Activated T-cell treated with anti-CD3 and anti-CD28 coated beads, Interleukin-2, amount 50 U/mL, for 24 hours (primary cell): ENCODE measurements around the gene GPBAR1.

Source experiments
- DNase-seq: peaks from one replicate; pipeline ENCODE4 v3.0.0-alpha.2; 2020
- H3K27ac Mint-ChIP-seq: 2 replicates; pipeline ENCODE4 v1.8.0; 2020; ENCODE audit warnings: mild to moderate bottlenecking, mixed read lengths
- H3K27me3 Mint-ChIP-seq: 2 replicates; pipeline ENCODE4 v1.8.0; 2020; ENCODE audit warnings: mixed read lengths
- H3K36me3 Mint-ChIP-seq: 2 replicates; pipeline ENCODE4 v1.8.0; 2020; ENCODE audit warnings: low read depth, mixed read lengths
- H3K4me1 Mint-ChIP-seq: 2 replicates; pipeline ENCODE4 v1.8.0; 2020; ENCODE audit warnings: low read depth, mixed read lengths
- H3K4me3 Mint-ChIP-seq: 2 replicates; pipeline ENCODE4 v1.8.0; 2020; ENCODE audit warnings: mild to moderate bottlenecking, moderate library complexity, mixed read lengths
- H3K9me3 Mint-ChIP-seq: 2 replicates; pipeline ENCODE4 v1.8.0; 2020; ENCODE audit warnings: mixed read lengths

The GPBAR1 gene

DNA sequence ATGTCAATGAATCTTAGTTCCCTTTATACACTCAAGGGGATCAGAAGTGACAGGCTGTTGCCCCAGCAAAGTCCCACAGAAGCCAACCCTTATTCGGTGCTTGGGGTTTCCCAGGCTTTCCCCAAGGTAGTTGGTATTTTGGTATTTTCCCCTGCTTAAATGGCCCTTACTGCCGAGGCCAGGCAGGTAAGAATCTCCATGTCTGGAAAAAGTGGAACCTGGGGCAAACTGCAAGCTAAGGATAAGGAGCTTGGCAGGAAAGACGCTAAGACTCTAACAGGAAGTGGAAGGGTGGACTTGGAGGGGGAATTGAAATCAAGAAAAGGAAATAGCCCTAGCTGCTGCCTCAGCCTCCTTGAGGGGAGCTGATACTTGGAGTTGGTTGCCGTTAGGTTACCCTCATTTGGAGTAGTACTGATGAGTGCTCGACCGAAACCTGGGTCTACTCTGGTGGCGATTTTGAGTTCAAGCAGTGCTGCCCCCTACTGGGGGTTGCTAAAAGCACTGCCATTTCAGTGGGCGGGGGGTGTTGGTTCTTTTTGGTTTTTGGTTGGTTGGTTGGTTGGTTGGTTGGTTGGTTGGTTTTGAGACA is 3.3 kb upstream of the GPBAR1 start:
- DNase-seq, result peak; percentile 79
- peaks cover 45% of the 10 kb centered on the region for H3K4me1 Mint-ChIP-seq

GRCh38 chr2:218259099-218259961 is 1.5 kb upstream of the GPBAR1 start:
- H3K9me3 Mint-ChIP-seq, result no peaks in the 10 kb centered on the region
- no peaks in the 10 kb centered on the region for H3K27me3 Mint-ChIP-seq
- peaks cover 50% of the 10 kb centered on the region for H3K36me3 Mint-ChIP-seq
- DNase-seq, result no peak
- peaks cover 40% of the 10 kb centered on the region for H3K4me1 Mint-ChIP-seq
- no peak overlapping the region for H3K4me3 Mint-ChIP-seq
- peak overlapping the region; percentile 77 for H3K27ac Mint-ChIP-seq

More for the DNA sequence above, 3.3 kb upstream of the GPBAR1 start:
- Mint-ChIP-seq H3K4me3 (peak overlapping the region; percentile 15), H3K27ac (peak overlapping the region; percentile 91), H3K27me3 (no peaks in the 10 kb centered on the region), H3K36me3 (peaks cover 51% of the 10 kb centered on the region), H3K9me3 (no peaks in the 10 kb centered on the region)

DNA sequence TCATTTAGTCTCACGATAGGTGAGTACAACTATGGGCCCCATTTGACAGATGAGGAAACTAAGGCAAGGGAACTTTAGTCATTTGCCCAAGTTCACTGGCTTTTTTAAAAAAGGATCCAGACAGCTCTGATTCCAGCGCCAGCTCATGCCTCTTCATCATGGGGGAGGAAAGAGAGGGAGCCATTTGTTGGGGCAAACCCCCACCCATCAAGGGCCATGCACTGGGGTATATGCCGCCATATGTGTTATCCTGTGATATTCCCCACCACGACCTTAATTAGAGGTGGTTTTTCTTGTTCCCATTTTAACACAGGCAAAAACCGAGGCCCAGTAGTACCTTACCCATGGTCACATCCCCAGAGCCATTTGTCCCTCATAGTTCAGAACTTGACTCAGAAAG is 649 bp upstream of the GPBAR1 start:
- H3K4me1 Mint-ChIP-seq, result peaks cover 40% of the 10 kb centered on the region
- H3K36me3 Mint-ChIP-seq, result peaks cover 50% of the 10 kb centered on the region
- no peaks in the 10 kb centered on the region for H3K27me3 Mint-ChIP-seq
- H3K4me3 Mint-ChIP-seq, result no peak overlapping the region
- H3K9me3 Mint-ChIP-seq, result no peaks in the 10 kb centered on the region
- H3K27ac Mint-ChIP-seq, result peak overlapping the region; percentile 44
- DNase-seq, result no peak

- peak overlapping the region; percentile 26 for H3K27ac Mint-ChIP-seq
Observed at GRCh38 chr2:218261423-218262236, 815 bp downstream of the GPBAR1 start.

GRCh38 chr2:218262237-218262600 is 1.4 kb downstream of the GPBAR1 start:
- Mint-ChIP-seq H3K27ac (peak overlapping the region; percentile 18), H3K4me3 (no peak overlapping the region), H3K9me3 (no peaks in the 10 kb centered on the region), H3K36me3 (peaks cover 51% of the 10 kb centered on the region), H3K4me1 (peaks cover 36% of the 10 kb centered on the region), H3K27me3 (no peaks in the 10 kb centered on the region)
- DNase-seq, result no peak

More at GRCh38 chr2:218261423-218262236, 815 bp downstream of the GPBAR1 start:
- peaks cover 51% of the 10 kb centered on the region for H3K36me3 Mint-ChIP-seq
- H3K27me3 Mint-ChIP-seq, result no peaks in the 10 kb centered on the region
- H3K4me1 Mint-ChIP-seq, result peaks cover 37% of the 10 kb centered on the region
- DNase-seq, result no peak
- no peaks in the 10 kb centered on the region for H3K9me3 Mint-ChIP-seq
- H3K4me3 Mint-ChIP-seq, result no peak overlapping the region

DNA sequence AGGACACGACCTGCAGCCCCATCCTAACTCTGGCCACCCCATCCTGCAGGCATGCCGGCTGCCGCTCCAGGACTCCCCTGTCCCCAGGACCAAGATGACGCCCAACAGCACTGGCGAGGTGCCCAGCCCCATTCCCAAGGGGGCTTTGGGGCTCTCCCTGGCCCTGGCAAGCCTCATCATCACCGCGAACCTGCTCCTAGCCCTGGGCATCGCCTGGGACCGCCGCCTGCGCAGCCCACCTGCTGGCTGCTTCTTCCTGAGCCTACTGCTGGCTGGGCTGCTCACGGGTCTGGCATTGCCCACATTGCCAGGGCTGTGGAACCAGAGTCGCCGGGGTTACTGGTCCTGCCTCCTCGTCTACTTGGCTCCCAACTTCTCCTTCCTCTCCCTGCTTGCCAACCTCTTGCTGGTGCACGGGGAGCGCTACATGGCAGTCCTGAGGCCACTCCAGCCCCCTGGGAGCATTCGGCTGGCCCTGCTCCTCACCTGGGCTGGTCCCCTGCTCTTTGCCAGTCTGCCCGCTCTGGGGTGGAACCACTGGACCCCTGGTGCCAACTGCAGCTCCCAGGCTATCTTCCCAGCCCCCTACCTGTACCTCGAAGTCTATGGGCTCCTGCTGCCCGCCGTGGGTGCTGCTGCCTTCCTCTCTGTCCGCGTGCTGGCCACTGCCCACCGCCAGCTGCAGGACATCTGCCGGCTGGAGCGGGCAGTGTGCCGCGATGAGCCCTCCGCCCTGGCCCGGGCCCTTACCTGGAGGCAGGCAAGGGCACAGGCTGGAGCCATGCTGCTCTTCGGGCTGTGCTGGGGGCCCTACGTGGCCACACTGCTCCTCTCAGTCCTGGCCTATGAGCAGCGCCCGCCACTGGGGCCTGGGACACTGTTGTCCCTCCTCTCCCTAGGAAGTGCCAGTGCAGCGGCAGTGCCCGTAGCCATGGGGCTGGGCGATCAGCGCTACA is 2.1 kb downstream of the GPBAR1 start:
- Mint-ChIP-seq H3K4me3 (no peak overlapping the region), H3K9me3 (no peaks in the 10 kb centered on the region), H3K4me1 (peaks cover 35% of the 10 kb centered on the region), H3K36me3 (peaks cover 54% of the 10 kb centered on the region), H3K27ac (peak overlapping the region; percentile 85), H3K27me3 (no peaks in the 10 kb centered on the region)
- DNase-seq, result no peak

DNA sequence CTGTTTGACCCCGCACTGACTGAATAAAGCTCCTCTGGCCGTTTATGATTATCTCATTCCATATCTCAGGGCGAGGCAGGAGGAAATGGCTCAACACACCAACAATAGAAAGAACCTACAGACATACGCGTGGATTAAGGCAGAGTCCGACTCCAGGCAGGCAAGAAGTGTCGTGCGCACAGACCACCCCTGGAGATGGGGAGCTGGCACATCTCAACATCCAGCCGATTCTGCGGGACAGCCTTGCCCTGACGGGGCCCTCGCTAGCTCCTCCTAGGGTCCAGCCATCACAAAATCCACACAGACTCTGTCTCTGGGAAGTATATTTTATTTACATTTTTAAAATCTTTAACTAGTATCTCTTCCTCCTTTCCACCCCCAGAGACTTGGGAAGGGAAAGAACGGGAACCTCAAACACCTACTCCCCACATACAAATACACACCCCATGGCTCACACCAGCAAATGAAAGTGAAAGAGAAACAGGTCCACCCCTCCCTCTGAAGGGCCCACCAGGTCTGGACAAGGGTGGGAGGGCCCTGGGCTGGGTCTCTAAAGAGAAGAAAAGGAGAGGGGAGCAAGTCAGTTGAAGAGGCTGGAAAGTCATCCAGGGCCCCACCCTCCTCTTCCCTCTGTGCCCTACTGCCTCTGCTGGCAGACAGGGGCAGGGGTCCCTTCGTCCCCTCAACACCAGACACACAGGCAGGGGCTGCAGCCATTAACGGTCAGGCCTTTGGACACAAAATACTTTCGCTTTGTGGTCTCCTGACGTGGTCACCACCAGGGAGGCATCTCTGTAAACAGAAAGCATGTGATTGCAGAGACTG is 3.2 kb downstream of the GPBAR1 start:
- Mint-ChIP-seq H3K36me3 (peaks cover 56% of the 10 kb centered on the region), H3K27me3 (no peaks in the 10 kb centered on the region), H3K9me3 (no peaks in the 10 kb centered on the region), H3K4me1 (peaks cover 33% of the 10 kb centered on the region), H3K4me3 (no peak overlapping the region), H3K27ac (peak overlapping the region; percentile 85)
- no peak for DNase-seq

DNA sequence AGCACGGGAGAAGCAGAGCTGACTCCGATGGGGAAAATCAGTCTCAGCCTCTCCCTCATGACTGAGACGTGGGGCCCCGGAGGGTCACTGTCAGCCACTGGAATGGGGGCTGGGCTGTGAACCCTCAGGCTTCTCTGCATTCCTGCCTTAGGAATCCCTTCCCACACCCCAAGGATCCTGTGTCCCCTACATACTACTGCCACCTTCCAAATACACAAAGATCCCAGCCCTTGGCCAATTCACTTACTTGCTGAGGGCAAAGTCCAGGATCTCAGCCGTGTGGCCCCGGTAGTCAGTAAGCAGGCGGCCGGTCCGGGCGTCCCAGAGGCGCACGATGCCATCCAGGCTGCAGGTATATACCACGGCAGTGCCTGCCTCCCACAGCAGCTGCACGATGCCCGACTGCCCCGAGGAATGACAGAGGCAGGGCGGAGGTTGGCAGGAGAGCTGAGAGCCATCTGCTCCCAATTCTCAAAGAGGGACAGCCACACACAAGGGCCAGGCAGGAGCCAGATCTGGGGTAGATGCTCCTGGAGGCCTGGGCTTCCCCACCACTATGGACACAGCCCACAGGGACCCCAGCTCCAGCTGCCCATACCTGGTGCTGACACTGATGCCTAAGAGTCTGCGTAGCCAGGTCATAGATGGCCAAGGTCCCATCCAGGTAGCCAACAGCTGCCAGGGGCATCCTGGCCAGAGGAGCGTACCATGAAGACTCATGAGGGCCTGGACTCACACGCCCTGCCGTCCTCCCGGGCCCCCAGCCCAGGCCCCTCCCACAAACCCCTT is 4.2 kb downstream of the GPBAR1 start:
- H3K27me3 Mint-ChIP-seq, result no peaks in the 10 kb centered on the region
- H3K27ac Mint-ChIP-seq, result peak overlapping the region; percentile 62
- DNase-seq, result no peak
- H3K4me1 Mint-ChIP-seq, result peaks cover 37% of the 10 kb centered on the region
- no peaks in the 10 kb centered on the region for H3K9me3 Mint-ChIP-seq
- peaks cover 66% of the 10 kb centered on the region for H3K36me3 Mint-ChIP-seq
- H3K4me3 Mint-ChIP-seq, result no peak overlapping the region

- Mint-ChIP-seq H3K9me3 (no peaks in the 10 kb centered on the region), H3K27me3 (no peaks in the 10 kb centered on the region), H3K27ac (peak overlapping the region; percentile 62), H3K36me3 (peaks cover 69% of the 10 kb centered on the region), H3K4me1 (peaks cover 37% of the 10 kb centered on the region), H3K4me3 (no peak overlapping the region)
- DNase-seq, result no peak
Observed at GRCh38 chr2:218265626-218266025, 4.8 kb downstream of the GPBAR1 start.

- H3K4me1 Mint-ChIP-seq, result peaks cover 44% of the 10 kb centered on the region
- H3K36me3 Mint-ChIP-seq, result peaks cover 73% of the 10 kb centered on the region
- no peaks in the 10 kb centered on the region for H3K9me3 Mint-ChIP-seq
- no peaks in the 10 kb centered on the region for H3K27me3 Mint-ChIP-seq
- H3K4me3 Mint-ChIP-seq, result no peak overlapping the region
- DNase-seq, result no peak
- peak overlapping the region; percentile 62 for H3K27ac Mint-ChIP-seq
Observed at GRCh38 chr2:218266316-218266979, 5.6 kb downstream of the GPBAR1 start.

DNA sequence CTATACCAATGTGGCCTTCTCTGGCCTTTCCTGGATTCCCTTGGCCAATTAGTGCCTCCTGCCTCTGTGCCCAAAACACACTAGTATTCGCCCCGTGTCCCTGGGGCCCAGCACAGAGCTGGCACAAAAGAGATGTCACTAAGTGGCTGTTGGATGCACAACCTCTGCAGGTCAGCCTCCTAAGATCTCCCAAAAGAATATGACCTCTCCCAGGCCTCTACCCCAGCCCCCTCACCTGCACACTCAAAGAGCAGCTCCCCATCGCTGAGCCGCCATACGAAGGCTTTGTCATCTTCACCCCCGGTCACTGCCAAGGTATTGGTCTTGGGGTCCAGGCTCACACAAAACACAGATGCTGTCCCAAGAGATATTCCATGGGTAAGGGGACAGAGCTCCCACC is 6.4 kb downstream of the GPBAR1 start:
- no peak for DNase-seq
- Mint-ChIP-seq H3K27ac (peak overlapping the region; percentile 56), H3K4me1 (peaks cover 53% of the 10 kb centered on the region), H3K9me3 (no peaks in the 10 kb centered on the region), H3K36me3 (peaks cover 80% of the 10 kb centered on the region), H3K27me3 (no peaks in the 10 kb centered on the region), H3K4me3 (no peak overlapping the region)
